ENCODE measurements around the gene DUSP23. TPM values are rescaled to one million over a fixed set of nuclear protein-coding genes. Genes with fewer than 3 reads are reported as not detected.

DUSP23 gene
- total RNA-seq, 1 experiment from 2014 or later: 35.2 TPM

GRCh38 chr1:159831412-159832141 is 50.8 kb downstream of the DUSP23 start:
- POLR2A ChIA-PET: no interaction called here
- H3K4me3 Mint-ChIP-seq: no peak overlapping the region
- peaks cover 18% of the 10 kb centered on the region for H3K27me3 Mint-ChIP-seq (ENCODE audit: low read depth)
- TF ChIP-seq ZNF263 (CRISPR knock-in tag; IDR thresholded peaks at IDR 0.05; ENCODE audit: low read depth) (no peak), USF1 (CRISPR knock-in tag; IDR thresholded peaks at IDR 0.05) (no peak), ZNF281 (CRISPR knock-in tag; IDR thresholded peaks at IDR 0.05) (no peak), ZNF423 (CRISPR knock-in tag; IDR thresholded peaks at IDR 0.05) (no peak), NR1H2 (CRISPR knock-in tag; IDR thresholded peaks at IDR 0.05) (no peak), MYBL2 (CRISPR knock-in tag; IDR thresholded peaks at IDR 0.05) (no peak), TP53 (CRISPR knock-in tag; IDR thresholded peaks at IDR 0.05) (no peak)
- TF ChIP-seq, protein P1, sequence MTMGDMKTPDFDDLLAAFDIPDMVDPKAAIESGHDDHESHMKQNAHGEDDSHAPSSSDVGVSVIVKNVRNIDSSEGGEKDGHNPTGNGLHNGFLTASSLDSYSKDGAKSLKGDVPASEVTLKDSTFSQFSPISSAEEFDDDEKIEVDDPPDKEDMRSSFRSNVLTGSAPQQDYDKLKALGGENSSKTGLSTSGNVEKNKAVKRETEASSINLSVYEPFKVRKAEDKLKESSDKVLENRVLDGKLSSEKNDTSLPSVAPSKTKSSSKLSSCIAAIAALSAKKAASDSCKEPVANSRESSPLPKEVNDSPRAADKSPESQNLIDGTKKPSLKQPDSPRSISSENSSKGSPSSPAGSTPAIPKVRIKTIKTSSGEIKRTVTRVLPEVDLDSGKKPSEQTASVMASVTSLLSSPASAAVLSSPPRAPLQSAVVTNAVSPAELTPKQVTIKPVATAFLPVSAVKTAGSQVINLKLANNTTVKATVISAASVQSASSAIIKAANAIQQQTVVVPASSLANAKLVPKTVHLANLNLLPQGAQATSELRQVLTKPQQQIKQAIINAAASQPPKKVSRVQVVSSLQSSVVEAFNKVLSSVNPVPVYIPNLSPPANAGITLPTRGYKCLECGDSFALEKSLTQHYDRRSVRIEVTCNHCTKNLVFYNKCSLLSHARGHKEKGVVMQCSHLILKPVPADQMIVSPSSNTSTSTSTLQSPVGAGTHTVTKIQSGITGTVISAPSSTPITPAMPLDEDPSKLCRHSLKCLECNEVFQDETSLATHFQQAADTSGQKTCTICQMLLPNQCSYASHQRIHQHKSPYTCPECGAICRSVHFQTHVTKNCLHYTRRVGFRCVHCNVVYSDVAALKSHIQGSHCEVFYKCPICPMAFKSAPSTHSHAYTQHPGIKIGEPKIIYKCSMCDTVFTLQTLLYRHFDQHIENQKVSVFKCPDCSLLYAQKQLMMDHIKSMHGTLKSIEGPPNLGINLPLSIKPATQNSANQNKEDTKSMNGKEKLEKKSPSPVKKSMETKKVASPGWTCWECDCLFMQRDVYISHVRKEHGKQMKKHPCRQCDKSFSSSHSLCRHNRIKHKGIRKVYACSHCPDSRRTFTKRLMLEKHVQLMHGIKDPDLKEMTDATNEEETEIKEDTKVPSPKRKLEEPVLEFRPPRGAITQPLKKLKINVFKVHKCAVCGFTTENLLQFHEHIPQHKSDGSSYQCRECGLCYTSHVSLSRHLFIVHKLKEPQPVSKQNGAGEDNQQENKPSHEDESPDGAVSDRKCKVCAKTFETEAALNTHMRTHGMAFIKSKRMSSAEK (CRISPR knock-in tag; IDR thresholded peaks at IDR 0.05; ENCODE audit: borderline replicate concordance): no peak
- H3K27ac Mint-ChIP-seq: no peak overlapping the region
- H3K4me1 Mint-ChIP-seq: peaks cover 8% of the 10 kb centered on the region
- no peak for DNase-seq (ENCODE audit: low spot score)
- CTCF ChIA-PET: interaction anchor here (0.8 to 6.0 kb wide), 9 partner anchors 10 to 175 kb away, joined by 3 to 41 read pairs (median 5); partner anchors contain the start of gene DUSP23
- H3K9me3 Mint-ChIP-seq: no peaks in the 10 kb centered on the region
- H3K36me3 Mint-ChIP-seq: no peaks in the 10 kb centered on the region
- ATAC-seq: peak; percentile 20; the same call in 1 of the 2 replicates

Other genes starting within 250 kb of the DUSP23 start
- not detected in 3 replicates for gene OR10J5, start 245.0 kb upstream of the DUSP23 start, total RNA-seq (2021)
- 0.44 to 0.66 TPM (median 0.64 TPM) in 3 replicates for gene APCS, start 193.1 kb upstream of the DUSP23 start, total RNA-seq (2021)
- gene CRP, start 66.4 kb upstream of the DUSP23 start, total RNA-seq (2021): 0.68 to 1.1 TPM (median 0.85 TPM) in 3 replicates
- gene FCRL6, start 21.4 kb downstream of the DUSP23 start, total RNA-seq (2021): not detected in 3 replicates
- gene SLAMF8, start 45.9 kb downstream of the DUSP23 start, total RNA-seq (2021): 0.07 TPM in 1 of 3 replicates, not detected in the others
- gene VSIG8, start 81.7 kb downstream of the DUSP23 start, total RNA-seq (2021): not detected in 3 replicates
- gene CFAP45, start 119.2 kb downstream of the DUSP23 start, total RNA-seq (2021): 0.27 to 0.48 TPM (median 0.48 TPM) in 3 replicates
- 66.9 to 75.3 TPM (median 73.3 TPM) in 3 replicates for gene TAGLN2, start 144.5 kb downstream of the DUSP23 start, total RNA-seq (2021)
- gene IGSF9, start 164.7 kb downstream of the DUSP23 start, total RNA-seq (2021): 16.4 to 19.4 TPM (median 18.8 TPM) in 3 replicates
- not detected in 3 replicates for gene SLAMF9, start 173.3 kb downstream of the DUSP23 start, total RNA-seq (2021)

Measured in WTC11 (cell line).